B cell (primary cell): ENCODE measurements around the gene DNAI1.

Source experiments
- CTCF ChIP-seq: fragments of 200-600 bp; IDR thresholded peaks from one replicate; pipeline ENCODE4 v1.8.0; 2022; ENCODE audit warnings: antibody characterized with exemption, mild to moderate bottlenecking
- EZH2 ChIP-seq: IDR thresholded peaks from 2 replicates; pipeline ENCODE4 v1.6.1; 2012; ENCODE audit warnings: borderline replicate concordance, low read depth, mild to moderate bottlenecking, moderate library complexity, low read length; ENCODE audit not compliant: insufficient read depth, poor library complexity, severe bottlenecking

DNA sequence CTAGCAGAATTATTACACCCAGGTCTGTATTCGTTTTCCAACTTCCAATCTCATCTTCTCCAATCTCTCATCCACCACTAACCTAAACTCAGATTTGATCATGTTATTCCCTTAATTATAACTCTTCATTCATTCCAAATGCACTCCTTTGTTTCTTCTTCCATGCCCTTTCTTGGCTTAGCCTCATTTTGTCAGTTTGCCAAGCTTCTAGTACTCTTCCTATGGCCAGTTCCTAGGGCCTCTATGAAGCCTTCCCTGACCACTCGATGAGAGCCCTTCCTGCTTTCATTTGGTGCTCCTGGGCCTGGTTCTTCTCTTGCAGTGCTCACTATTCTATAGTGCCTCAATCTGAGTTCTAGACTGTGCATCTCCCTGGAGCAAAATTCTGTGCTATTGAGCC, 6.0 kb upstream of the DNAI1 start:
- TF ChIP-seq CTCF (no peak), EZH2 (no peak)
